Measurements from ENCODE around the gene ZNF655. TPM values are rescaled to one million over a fixed set of nuclear protein-coding genes. Genes with fewer than 3 reads are reported as not detected.

The ZNF655 gene
- total and polyA plus RNA-seq, 2 experiments from 2014 or later, result 20.6 to 55.8 TPM

GRCh38 chr7:99594948-99595745 lies 36.7 kb downstream of the ZNF655 start:
- no peak for TF ChIP-seq CTCF (conservative IDR thresholded peaks at IDR 0.05; ENCODE audit: low read depth in 2 of 2)
- no peak for TF ChIP-seq REST (IDR thresholded peaks at IDR 0.05; ENCODE audit: unreplicated experiment)
- TF ChIP-seq, protein P1, sequence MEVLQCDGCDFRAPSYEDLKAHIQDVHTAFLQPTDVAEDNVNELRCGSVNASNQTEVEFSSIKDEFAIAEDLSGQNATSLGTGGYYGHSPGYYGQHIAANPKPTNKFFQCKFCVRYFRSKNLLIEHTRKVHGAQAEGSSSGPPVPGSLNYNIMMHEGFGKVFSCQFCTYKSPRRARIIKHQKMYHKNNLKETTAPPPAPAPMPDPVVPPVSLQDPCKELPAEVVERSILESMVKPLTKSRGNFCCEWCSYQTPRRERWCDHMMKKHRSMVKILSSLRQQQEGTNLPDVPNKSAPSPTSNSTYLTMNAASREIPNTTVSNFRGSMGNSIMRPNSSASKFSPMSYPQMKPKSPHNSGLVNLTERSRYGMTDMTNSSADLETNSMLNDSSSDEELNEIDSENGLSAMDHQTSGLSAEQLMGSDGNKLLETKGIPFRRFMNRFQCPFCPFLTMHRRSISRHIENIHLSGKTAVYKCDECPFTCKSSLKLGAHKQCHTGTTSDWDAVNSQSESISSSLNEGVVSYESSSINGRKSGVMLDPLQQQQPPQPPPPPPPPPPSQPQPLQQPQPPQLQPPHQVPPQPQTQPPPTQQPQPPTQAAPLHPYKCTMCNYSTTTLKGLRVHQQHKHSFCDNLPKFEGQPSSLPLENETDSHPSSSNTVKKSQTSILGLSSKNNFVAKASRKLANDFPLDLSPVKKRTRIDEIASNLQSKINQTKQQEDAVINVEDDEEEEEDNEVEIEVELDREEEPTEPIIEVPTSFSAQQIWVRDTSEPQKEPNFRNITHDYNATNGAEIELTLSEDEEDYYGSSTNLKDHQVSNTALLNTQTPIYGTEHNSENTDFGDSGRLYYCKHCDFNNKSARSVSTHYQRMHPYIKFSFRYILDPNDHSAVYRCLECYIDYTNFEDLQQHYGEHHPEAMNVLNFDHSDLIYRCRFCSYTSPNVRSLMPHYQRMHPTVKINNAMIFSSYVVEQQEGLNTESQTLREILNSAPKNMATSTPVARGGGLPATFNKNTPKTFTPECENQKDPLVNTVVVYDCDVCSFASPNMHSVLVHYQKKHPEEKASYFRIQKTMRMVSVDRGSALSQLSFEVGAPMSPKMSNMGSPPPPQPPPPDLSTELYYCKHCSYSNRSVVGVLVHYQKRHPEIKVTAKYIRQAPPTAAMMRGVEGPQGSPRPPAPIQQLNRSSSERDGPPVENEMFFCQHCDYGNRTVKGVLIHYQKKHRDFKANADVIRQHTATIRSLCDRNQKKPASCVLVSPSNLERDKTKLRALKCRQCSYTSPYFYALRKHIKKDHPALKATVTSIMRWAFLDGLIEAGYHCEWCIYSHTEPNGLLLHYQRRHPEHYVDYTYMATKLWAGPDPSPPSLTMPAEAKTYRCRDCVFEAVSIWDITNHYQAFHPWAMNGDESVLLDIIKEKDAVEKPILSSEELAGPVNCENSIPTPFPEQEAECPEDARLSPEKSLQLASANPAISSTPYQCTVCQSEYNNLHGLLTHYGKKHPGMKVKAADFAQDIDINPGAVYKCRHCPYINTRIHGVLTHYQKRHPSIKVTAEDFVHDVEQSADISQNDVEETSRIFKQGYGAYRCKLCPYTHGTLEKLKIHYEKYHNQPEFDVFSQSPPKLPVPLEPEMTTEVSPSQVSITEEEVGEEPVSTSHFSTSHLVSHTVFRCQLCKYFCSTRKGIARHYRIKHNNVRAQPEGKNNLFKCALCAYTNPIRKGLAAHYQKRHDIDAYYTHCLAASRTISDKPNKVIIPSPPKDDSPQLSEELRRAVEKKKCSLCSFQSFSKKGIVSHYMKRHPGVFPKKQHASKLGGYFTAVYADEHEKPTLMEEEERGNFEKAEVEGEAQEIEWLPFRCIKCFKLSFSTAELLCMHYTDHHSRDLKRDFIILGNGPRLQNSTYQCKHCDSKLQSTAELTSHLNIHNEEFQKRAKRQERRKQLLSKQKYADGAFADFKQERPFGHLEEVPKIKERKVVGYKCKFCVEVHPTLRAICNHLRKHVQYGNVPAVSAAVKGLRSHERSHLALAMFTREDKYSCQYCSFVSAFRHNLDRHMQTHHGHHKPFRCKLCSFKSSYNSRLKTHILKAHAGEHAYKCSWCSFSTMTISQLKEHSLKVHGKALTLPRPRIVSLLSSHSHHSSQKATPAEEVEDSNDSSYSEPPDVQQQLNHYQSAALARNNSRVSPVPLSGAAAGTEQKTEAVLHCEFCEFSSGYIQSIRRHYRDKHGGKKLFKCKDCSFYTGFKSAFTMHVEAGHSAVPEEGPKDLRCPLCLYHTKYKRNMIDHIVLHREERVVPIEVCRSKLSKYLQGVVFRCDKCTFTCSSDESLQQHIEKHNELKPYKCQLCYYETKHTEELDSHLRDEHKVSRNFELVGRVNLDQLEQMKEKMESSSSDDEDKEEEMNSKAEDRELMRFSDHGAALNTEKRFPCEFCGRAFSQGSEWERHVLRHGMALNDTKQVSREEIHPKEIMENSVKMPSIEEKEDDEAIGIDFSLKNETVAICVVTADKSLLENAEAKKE (CRISPR knock-in tag; IDR thresholded peaks at IDR 0.05), result no peak
- no peak for TF ChIP-seq POLR2AphosphoS5 (IDR thresholded peaks at IDR 0.05; ENCODE audit: low read depth)
- no peak for TF ChIP-seq ZNF114 (CRISPR knock-in tag; IDR thresholded peaks at IDR 0.05)
- TF ChIP-seq NANOG (IDR thresholded peaks at IDR 0.05; ENCODE audit: borderline replicate concordance), result no peak
- TF ChIP-seq EZH2phosphoT487 (IDR thresholded peaks at IDR 0.05; ENCODE audit: unreplicated experiment), result no peak
- no peak for TF ChIP-seq ZNF331 (CRISPR knock-in tag; IDR thresholded peaks at IDR 0.05; ENCODE audit: low read depth)
- no peak for TF ChIP-seq STAT1 (IDR thresholded peaks at IDR 0.05; ENCODE audit: unreplicated experiment)
- no peak for TF ChIP-seq CREB1 (CRISPR knock-in tag; IDR thresholded peaks at IDR 0.05; ENCODE audit: low read depth)
- no peak for TF ChIP-seq ETS1 (IDR thresholded peaks at IDR 0.05)
- TF ChIP-seq EZH2 (IDR thresholded peaks at IDR 0.05; ENCODE audit: low read depth, unreplicated experiment), result no peak
- no peak for TF ChIP-seq JUNB (IDR thresholded peaks at IDR 0.05; ENCODE audit: unreplicated experiment)
- H3K27me3 Mint-ChIP-seq (ENCODE audit: insufficient read depth, low read depth, poor library complexity), result no peaks in the 10 kb centered on the region
- no peaks in the 10 kb centered on the region for H3K79me2 ChIP-seq (replicated peaks; ENCODE audit: insufficient read depth)
- H3K27me3 ChIP-seq (ENCODE audit: insufficient read depth), result no peaks in the 10 kb centered on the region
- no peak for ATAC-seq
- no peak overlapping the region for H2AFZ ChIP-seq
- H3K4me3 Mint-ChIP-seq, result no peak overlapping the region
- DNase-seq (ENCODE audit: low spot score), result no peak
- H3K9me3 Mint-ChIP-seq, result no peaks in the 10 kb centered on the region
- H3K27ac Mint-ChIP-seq, result no peak overlapping the region
- 0 out of 2 replicates have a peak, but pooled peaks cover 4% of the 10 kb centered on the region for H3K36me3 ChIP-seq (ENCODE audit: insufficient read depth)
- H3K4me1 ChIP-seq (ENCODE audit: insufficient read depth), result no peaks in the 10 kb centered on the region
- H3F3A ChIP-seq (replicated peaks; ENCODE audit: low read depth), result peaks cover 8% of the 10 kb centered on the region
- H3K4me3 ChIP-seq, result no peak overlapping the region
- H3K9me2 ChIP-seq (ENCODE audit: insufficient read depth), result no peaks in the 10 kb centered on the region
- H3K4me2 ChIP-seq, result no peak overlapping the region
- H4K20me1 ChIP-seq (replicated peaks; ENCODE audit: insufficient read depth), result no peaks in the 10 kb centered on the region
- H3K36me3 Mint-ChIP-seq (ENCODE audit: low read depth), result no peaks in the 10 kb centered on the region
- no peak overlapping the region for H3K27ac ChIP-seq (ENCODE audit: low read depth)
- H3K4me1 Mint-ChIP-seq, result no peaks in the 10 kb centered on the region

Measured in GM23338 (cell line).